SK-N-SH (cell line): ENCODE measurements around the gene GPR17. TPM values are rescaled to one million over a fixed set of nuclear protein-coding genes. Genes with fewer than 3 reads are reported as not detected.

Source experiments
- CTCF ChIA-PET: fragments of 300-600, 350-600 bp; formaldehyde crosslinking; extraction: SDS; loops from one replicate; lab custom pipeline; 2021; lab: Yijun Ruan, JAX
- POLR2A ChIA-PET: fragments of 350-600 bp; sonication (Branson Sonifier 250); formaldehyde crosslinking; extraction: SDS; loops from one replicate; lab custom pipeline; 2020; ENCODE audit warnings: antibody characterized with exemption, inconsistent platforms; lab: Yijun Ruan, JAX
- DNase-seq: peaks from one replicate; pipeline ENCODE4 v3.0.0; 2012
- H2AFZ ChIP-seq: fragments of 200-600 bp; sonication (generic); 2 replicates; pipeline ENCODE4 v1.8.1; 2016; ENCODE audit warnings: antibody characterized with exemption, mild to moderate bottlenecking, low read depth
- H3F3A ChIP-seq: fragments of 200-600 bp; sonication (generic); replicated peaks from 2 replicates; pipeline ENCODE3; 2016; ENCODE audit warnings: antibody characterized with exemption, mild to moderate bottlenecking; ENCODE audit not compliant: insufficient read depth
- H3K27ac ChIP-seq, 2 experiments: fragments of 200-500 bp in 1 of 2; fragments of 200-600 bp in 1 of 2; sonication (Bioruptor generic) in 1 of 2; sonication (generic), shearing (Covaris generic) in 1 of 2; 2 replicates each; pipeline versions ENCODE4 v1.5.1 to v1.6.1; 2014 to 2016; ENCODE audit warnings: low read depth in 2 of 2, inconsistent platforms in 1 of 2, low read length in 1 of 2, mild to moderate bottlenecking in 1 of 2, mixed read lengths in 1 of 2
- H3K27me3 ChIP-seq: fragments of 200-600 bp; sonication (generic), shearing (Covaris generic); 2 replicates; pipeline ENCODE4 v1.6.1; 2016; ENCODE audit warnings: mixed run types; ENCODE audit not compliant: insufficient read depth
- H3K36me3 ChIP-seq, 2 experiments: fragments of 200-500 bp in 1 of 2; fragments of 200-600 bp in 1 of 2; sonication (Bioruptor generic) in 1 of 2; sonication (generic) in 1 of 2; replicated peaks in 1 of 2; 2 replicates each; pipeline versions ENCODE3 to v1.5.1; 2014 to 2016; ENCODE audit warnings: low read length in 1 of 2, mild to moderate bottlenecking in 1 of 2; ENCODE audit not compliant: insufficient read depth in 2 of 2, control insufficient read depth in 1 of 2
- H3K4me1 ChIP-seq, 2 experiments: fragments of 200-500 bp in 1 of 2; fragments of 200-600 bp in 1 of 2; sonication (Bioruptor generic) in 1 of 2; sonication (generic), shearing (Covaris generic) in 1 of 2; 2 replicates each; pipeline versions ENCODE4 v1.5.1 to v1.6.1; 2014 to 2016; ENCODE audit warnings: low read depth in 1 of 2, low read length in 1 of 2, mixed run types in 1 of 2; ENCODE audit not compliant: insufficient read depth in 2 of 2, control insufficient read depth in 1 of 2
- H3K4me2 ChIP-seq: fragments of 200-600 bp; sonication (generic), shearing (Covaris generic); 2 replicates; pipeline ENCODE4 v1.6.1; 2017; ENCODE audit warnings: mixed run types
- H3K4me3 ChIP-seq, 2 experiments: fragments of 200-500 bp in 1 of 2; fragments of 200-600 bp in 1 of 2; sonication (Bioruptor generic) in 1 of 2; sonication (generic), shearing (Covaris generic) in 1 of 2; 2 replicates each; pipeline versions ENCODE4 v1.5.1 to v1.8.1; 2014 to 2016; ENCODE audit warnings: low read depth in 2 of 2, inconsistent platforms in 1 of 2, low read length in 1 of 2, mild to moderate bottlenecking in 1 of 2, mixed read lengths in 1 of 2, moderate library complexity in 1 of 2
- H3K79me2 ChIP-seq: fragments of 200-600 bp; sonication (generic); 2 replicates; pipeline ENCODE4 v1.8.1; 2017; ENCODE audit warnings: mild to moderate bottlenecking; ENCODE audit not compliant: insufficient read depth
- H3K9ac ChIP-seq: fragments of 200-600 bp; sonication (generic); 2 replicates; pipeline ENCODE4 v1.6.1; 2017; ENCODE audit warnings: mixed run types
- H3K9me2 ChIP-seq: fragments of 200-600 bp; sonication (generic); 2 replicates; pipeline ENCODE4 v1.6.1; 2017; ENCODE audit warnings: mixed run types
- H3K9me3 ChIP-seq: fragments of 200-600 bp; sonication (generic); 2 replicates; pipeline ENCODE4 v1.6.1; 2017; ENCODE audit warnings: mixed run types, mild to moderate bottlenecking, moderate library complexity
- H4K20me1 ChIP-seq: fragments of 200-600 bp; sonication (generic); 2 replicates; pipeline ENCODE4 v1.6.1; 2017; ENCODE audit warnings: mild to moderate bottlenecking, mixed run types; ENCODE audit not compliant: insufficient read depth
- ELF1 ChIP-seq: IDR thresholded peaks from 2 replicates; pipeline ENCODE4 v1.4.0; 2012
- FOSL2 ChIP-seq: IDR thresholded peaks from 2 replicates; pipeline ENCODE4 v1.4.0; 2012; ENCODE audit warnings: low read depth, mild to moderate bottlenecking, moderate library complexity, borderline replicate concordance
- FOXJ3 ChIP-seq: sonication (generic); formaldehyde crosslinking; IDR thresholded peaks from 2 replicates; pipeline ENCODE4 v1.5.1; 2020; ENCODE audit warnings: mild to moderate bottlenecking, missing genetic modification reagents
- GABPA ChIP-seq: IDR thresholded peaks from 2 replicates; pipeline ENCODE4 v1.4.0; 2012; ENCODE audit warnings: low read depth, mild to moderate bottlenecking
- MEF2A ChIP-seq: IDR thresholded peaks from 2 replicates; pipeline ENCODE4 v1.4.0; 2012; ENCODE audit warnings: low read depth, borderline replicate concordance
- POLR2AphosphoS5 ChIP-seq: IDR thresholded peaks from 2 replicates; pipeline ENCODE4 v1.6.1; 2012; ENCODE audit warnings: low read depth, low read length
- SMC3 ChIP-seq: IDR thresholded peaks from 2 replicates; pipeline ENCODE4 v1.6.1; 2012; ENCODE audit warnings: low read depth, low read length, improper control_type of control experiment
- TAF1 ChIP-seq: IDR thresholded peaks from 2 replicates; pipeline ENCODE4 v1.6.1; 2012; ENCODE audit warnings: low read depth, mild to moderate bottlenecking, low read length, moderate library complexity, borderline replicate concordance
- YY1 ChIP-seq: IDR thresholded peaks from 2 replicates; pipeline ENCODE4 v1.4.0; 2012; ENCODE audit warnings: low read depth, mild to moderate bottlenecking
- WGBS: methylation state at CpG from one replicate; pipeline ENCODE4 v1.1.6; 2017; ENCODE audit warnings: low lambda C conversion rate; 5-methylcytosine and 5-hydroxymethylcytosine counted together
- polyA plus RNA-seq, 3 experiments: library from polyadenylated mRNA; depleted of rRNA; stranded (reverse); fragments of >200 nt; gene quantifications; 2 replicates each; pipeline ENCODE4 v1.2.3, GENCODE V29; 2012
- TF ChIP-seq, protein P1 (sequence below): IDR thresholded peaks from 2 replicates; pipeline ENCODE4 v1.6.1; 2012; ENCODE audit warnings: mild to moderate bottlenecking, low read depth, low read length, moderate library complexity
- TF ChIP-seq, protein P2 (sequence below): fragments of 150-350 bp; IDR thresholded peaks from 2 replicates; pipeline ENCODE4 v1.6.1; 2016; ENCODE audit warnings: mild to moderate bottlenecking, low read depth, low read length
- TF ChIP-seq, protein P3 (sequence below): IDR thresholded peaks from 2 replicates; pipeline ENCODE4; 2012
- TF ChIP-seq, protein P4 (sequence below): fragments of 150-350 bp; IDR thresholded peaks from 2 replicates; pipeline ENCODE4 v1.6.1; 2017; ENCODE audit warnings: antibody characterized with exemption, low read length, low read depth, borderline replicate concordance

The GPR17 gene
- polyA plus RNA-seq, 1 of the 3 experiments (the other 2 are of a cell fraction): 0.03 TPM

DNA sequence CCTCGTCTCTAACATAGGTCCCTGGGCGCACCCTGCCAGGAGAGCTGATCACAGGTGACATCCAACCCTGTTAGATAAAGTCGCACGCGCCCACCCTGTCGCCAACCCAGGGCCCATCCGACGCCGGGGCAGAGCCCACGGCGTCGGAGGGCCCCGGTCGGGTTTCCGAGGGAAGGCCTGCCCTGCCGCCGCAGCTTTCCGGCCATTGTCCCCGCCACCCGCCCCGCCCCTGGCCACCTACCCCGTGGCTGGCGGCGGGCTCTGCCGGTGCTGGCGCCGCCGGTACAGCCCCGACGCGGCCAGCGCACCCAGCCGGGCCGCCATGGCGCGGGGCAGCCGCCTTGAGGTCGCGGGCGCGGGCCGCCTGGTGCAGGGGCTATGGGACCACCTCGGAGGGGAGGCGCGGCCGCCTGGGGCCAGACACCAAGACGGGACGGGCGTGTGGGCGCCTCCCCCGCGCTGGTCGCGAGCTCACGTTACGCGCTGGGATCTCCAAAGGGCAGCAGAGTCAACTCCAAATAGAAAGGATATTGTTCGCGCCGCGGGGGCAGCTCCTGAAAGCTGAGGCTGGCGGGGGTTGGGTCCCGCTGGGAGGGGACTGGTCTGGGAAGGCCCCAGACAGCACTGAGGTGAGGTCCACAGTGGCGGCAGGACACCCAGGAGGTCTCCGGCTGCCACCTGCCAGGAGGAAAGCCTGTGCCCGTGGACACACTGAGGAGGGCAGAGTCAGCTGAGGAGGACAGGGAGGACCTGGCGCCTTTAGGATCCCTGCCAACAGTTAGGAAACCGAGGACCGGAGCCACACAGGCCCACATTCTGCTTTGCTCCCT, 18.3 kb downstream of the GPR17 start:
- H3K9me2 ChIP-seq: no peaks in the 10 kb centered on the region
- H4K20me1 ChIP-seq: no peaks in the 10 kb centered on the region
- no peak for DNase-seq
- no peak overlapping the region for H3K4me2 ChIP-seq
- 0 out of 2 replicates have a peak, but pooled peaks cover 3% of the 10 kb centered on the region for H3K79me2 ChIP-seq
- TF ChIP-seq FOXJ3 (CRISPR knock-in tag): no peak
- no peak for TF ChIP-seq MEF2A
- TF ChIP-seq POLR2AphosphoS5: no peak
- TF ChIP-seq, protein P1, sequence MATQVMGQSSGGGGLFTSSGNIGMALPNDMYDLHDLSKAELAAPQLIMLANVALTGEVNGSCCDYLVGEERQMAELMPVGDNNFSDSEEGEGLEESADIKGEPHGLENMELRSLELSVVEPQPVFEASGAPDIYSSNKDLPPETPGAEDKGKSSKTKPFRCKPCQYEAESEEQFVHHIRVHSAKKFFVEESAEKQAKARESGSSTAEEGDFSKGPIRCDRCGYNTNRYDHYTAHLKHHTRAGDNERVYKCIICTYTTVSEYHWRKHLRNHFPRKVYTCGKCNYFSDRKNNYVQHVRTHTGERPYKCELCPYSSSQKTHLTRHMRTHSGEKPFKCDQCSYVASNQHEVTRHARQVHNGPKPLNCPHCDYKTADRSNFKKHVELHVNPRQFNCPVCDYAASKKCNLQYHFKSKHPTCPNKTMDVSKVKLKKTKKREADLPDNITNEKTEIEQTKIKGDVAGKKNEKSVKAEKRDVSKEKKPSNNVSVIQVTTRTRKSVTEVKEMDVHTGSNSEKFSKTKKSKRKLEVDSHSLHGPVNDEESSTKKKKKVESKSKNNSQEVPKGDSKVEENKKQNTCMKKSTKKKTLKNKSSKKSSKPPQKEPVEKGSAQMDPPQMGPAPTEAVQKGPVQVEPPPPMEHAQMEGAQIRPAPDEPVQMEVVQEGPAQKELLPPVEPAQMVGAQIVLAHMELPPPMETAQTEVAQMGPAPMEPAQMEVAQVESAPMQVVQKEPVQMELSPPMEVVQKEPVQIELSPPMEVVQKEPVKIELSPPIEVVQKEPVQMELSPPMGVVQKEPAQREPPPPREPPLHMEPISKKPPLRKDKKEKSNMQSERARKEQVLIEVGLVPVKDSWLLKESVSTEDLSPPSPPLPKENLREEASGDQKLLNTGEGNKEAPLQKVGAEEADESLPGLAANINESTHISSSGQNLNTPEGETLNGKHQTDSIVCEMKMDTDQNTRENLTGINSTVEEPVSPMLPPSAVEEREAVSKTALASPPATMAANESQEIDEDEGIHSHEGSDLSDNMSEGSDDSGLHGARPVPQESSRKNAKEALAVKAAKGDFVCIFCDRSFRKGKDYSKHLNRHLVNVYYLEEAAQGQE: no peak
- TF ChIP-seq, protein P2, sequence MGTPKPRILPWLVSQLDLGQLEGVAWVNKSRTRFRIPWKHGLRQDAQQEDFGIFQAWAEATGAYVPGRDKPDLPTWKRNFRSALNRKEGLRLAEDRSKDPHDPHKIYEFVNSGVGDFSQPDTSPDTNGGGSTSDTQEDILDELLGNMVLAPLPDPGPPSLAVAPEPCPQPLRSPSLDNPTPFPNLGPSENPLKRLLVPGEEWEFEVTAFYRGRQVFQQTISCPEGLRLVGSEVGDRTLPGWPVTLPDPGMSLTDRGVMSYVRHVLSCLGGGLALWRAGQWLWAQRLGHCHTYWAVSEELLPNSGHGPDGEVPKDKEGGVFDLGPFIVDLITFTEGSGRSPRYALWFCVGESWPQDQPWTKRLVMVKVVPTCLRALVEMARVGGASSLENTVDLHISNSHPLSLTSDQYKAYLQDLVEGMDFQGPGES: no peak
- no peak for TF ChIP-seq GABPA
- TF ChIP-seq ELF1: no peak
- TF ChIP-seq, protein P3, sequence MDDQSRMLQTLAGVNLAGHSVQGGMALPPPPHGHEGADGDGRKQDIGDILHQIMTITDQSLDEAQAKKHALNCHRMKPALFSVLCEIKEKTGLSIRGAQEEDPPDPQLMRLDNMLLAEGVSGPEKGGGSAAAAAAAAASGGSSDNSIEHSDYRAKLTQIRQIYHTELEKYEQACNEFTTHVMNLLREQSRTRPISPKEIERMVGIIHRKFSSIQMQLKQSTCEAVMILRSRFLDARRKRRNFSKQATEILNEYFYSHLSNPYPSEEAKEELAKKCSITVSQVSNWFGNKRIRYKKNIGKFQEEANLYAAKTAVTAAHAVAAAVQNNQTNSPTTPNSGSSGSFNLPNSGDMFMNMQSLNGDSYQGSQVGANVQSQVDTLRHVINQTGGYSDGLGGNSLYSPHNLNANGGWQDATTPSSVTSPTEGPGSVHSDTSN: no peak
- no peak for TF ChIP-seq FOSL2
- 91% methylated on average over 44 of the region's 69 CpGs for WGBS
- peaks cover 0 to 21% of the 10 kb centered on the region in 2 experiments; a peak in 1 of 4 replicates for H3K4me1 ChIP-seq
- H3F3A ChIP-seq: no peaks in the 10 kb centered on the region
- no peak overlapping the region for H2AFZ ChIP-seq
- H3K27me3 ChIP-seq: no peaks in the 10 kb centered on the region
- ChIA-PET POLR2A (interaction anchor here (1.8 kb wide), 1 partner anchor 11 kb away, joined by 6 read pairs; the partner anchor contains the start of gene LIMS2), CTCF (interaction anchor here (0.6 to 1.5 kb wide), 3 partner anchors 12 to 249 kb away, joined by 3 read pairs; no protein-coding TSS in a partner anchor)
- no peaks in the 10 kb centered on the region for H3K9me3 ChIP-seq
- H3K4me3 ChIP-seq: no peak overlapping the region
- H3K27ac ChIP-seq: no peak overlapping the region
- H3K9ac ChIP-seq: no peak overlapping the region
- no peaks in the 10 kb centered on the region for H3K36me3 ChIP-seq

DNA sequence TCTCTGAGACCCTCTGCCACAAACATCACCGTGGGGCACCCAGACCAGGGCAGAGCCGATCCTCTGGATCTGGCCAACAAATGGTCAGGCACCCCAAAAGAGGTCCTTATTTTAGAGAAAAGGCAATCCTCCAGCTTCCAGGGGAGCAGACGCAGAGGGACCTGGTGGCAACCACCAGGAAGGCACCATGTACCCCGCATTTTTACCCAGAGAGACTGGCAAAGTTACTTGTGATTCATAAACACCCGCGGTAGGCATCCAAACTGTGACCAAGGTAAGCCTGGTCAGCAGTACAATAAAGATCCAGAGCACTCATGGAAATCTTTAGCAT, 18.9 kb downstream of the GPR17 start:
- ChIA-PET CTCF (interaction anchor here (1.5 kb wide), 1 partner anchor 13 kb away, joined by 3 read pairs; no protein-coding TSS in a partner anchor), POLR2A (no interaction called here)
- Histone ChIP-seq H3K9me3 (no peaks in the 10 kb centered on the region), H4K20me1 (no peaks in the 10 kb centered on the region), H3F3A (no peaks in the 10 kb centered on the region), H3K79me2 (0 out of 2 replicates have a peak, but pooled peaks cover 3% of the 10 kb centered on the region), H3K4me3 (no peak overlapping the region), H3K9ac (no peak overlapping the region), H3K27ac (no peak overlapping the region), H3K4me1 (peaks cover 0 to 21% of the 10 kb centered on the region in 2 experiments; a peak in 1 of 4 replicates), H3K4me2 (no peak overlapping the region), H3K9me2 (no peaks in the 10 kb centered on the region), H3K27me3 (no peaks in the 10 kb centered on the region), H2AFZ (no peak overlapping the region), H3K36me3 (no peaks in the 10 kb centered on the region)
- 92% methylated on average over 2 of the region's 6 CpGs for WGBS
- TF ChIP-seq, protein P4, sequence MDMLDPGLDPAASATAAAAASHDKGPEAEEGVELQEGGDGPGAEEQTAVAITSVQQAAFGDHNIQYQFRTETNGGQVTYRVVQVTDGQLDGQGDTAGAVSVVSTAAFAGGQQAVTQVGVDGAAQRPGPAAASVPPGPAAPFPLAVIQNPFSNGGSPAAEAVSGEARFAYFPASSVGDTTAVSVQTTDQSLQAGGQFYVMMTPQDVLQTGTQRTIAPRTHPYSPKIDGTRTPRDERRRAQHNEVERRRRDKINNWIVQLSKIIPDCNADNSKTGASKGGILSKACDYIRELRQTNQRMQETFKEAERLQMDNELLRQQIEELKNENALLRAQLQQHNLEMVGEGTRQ: no peak
- TF ChIP-seq YY1 (no peak), TAF1 (no peak), SMC3 (no peak)
- TF ChIP-seq, protein P3: no peak
- TF ChIP-seq, protein P1: no peak
- DNase-seq: no peak
